NOMO-1 treated with dmso at 0.1 percent for 144 hours (cell line): ENCODE data around the gene RBM28.

ENCODE experiments used
- DNase-seq: peaks from one replicate; lab custom pipeline; 2025; ENCODE audit not compliant: unreplicated experiment; lab: John Stamatoyannopoulos, UW

Gene RBM28

GRCh38 chr7:128350708-128351295, 7.1 kb upstream of the RBM28 start:
- DNase-seq = no peak

GRCh38 chr7:128349466-128349825, 5.7 kb upstream of the RBM28 start:
- DNase-seq = no peak

GRCh38 chr7:128347647-128348097, 4.0 kb upstream of the RBM28 start:
- no peak for DNase-seq

GRCh38 chr7:128344431-128344774, 695 bp upstream of the RBM28 start:
- no peak for DNase-seq

- DNase-seq = no peak
Measured at GRCh38 chr7:128341733-128342132, 2.0 kb downstream of the RBM28 start.

GRCh38 chr7:128335730-128336129, 8.0 kb downstream of the RBM28 start:
- DNase-seq = no peak

- DNase-seq = no peak
Measured at GRCh38 chr7:128324368-128324680, 19.4 kb downstream of the RBM28 start.

- DNase-seq = no peak
Measured at GRCh38 chr7:128323459-128324367, 20.0 kb downstream of the RBM28 start.

GRCh38 chr7:128323040-128323439, 20.7 kb downstream of the RBM28 start:
- DNase-seq = no peak

- DNase-seq = no peak
Measured at GRCh38 chr7:128322040-128322643, 21.6 kb downstream of the RBM28 start.

- no peak for DNase-seq
Measured at GRCh38 chr7:128321044-128321422, 22.7 kb downstream of the RBM28 start.

GRCh38 chr7:128318691-128319090, 25.0 kb downstream of the RBM28 start:
- no peak for DNase-seq

- DNase-seq = no peak
Measured at GRCh38 chr7:128311013-128311412, 32.7 kb downstream of the RBM28 start.

- no peak for DNase-seq
Measured at GRCh38 chr7:128310499-128310898, 33.2 kb downstream of the RBM28 start.

GRCh38 chr7:128309976-128310375, 33.7 kb downstream of the RBM28 start:
- no peak for DNase-seq

GRCh38 chr7:128309124-128309523, 34.6 kb downstream of the RBM28 start:
- DNase-seq = no peak

GRCh38 chr7:128307061-128307460, 36.6 kb downstream of the RBM28 start:
- no peak for DNase-seq

- no peak for DNase-seq
Measured at GRCh38 chr7:128304212-128304611, 39.5 kb downstream of the RBM28 start.

GRCh38 chr7:128303643-128304042, 40.1 kb downstream of the RBM28 start:
- no peak for DNase-seq

- no peak for DNase-seq
Measured at GRCh38 chr7:128303133-128303532, 40.6 kb downstream of the RBM28 start.

- DNase-seq = no peak
Measured at GRCh38 chr7:128302139-128302538, 41.6 kb downstream of the RBM28 start.

- DNase-seq = no peak
Measured at GRCh38 chr7:128299109-128299607, 44.5 kb downstream of the RBM28 start.
